NCI-H1417 (cell line): ENCODE data around the gene TUBB4B.
A peak's percentile ranks its signal among the peaks of the same experiment; 100 is the strongest.

Source experiments
- DNase-seq, 3 experiments: peaks; one replicate each; lab custom pipeline; 2025; lab: John Stamatoyannopoulos, UW

Gene TUBB4B

GRCh38 chr9:137251490-137252268 lies 10.6 kb downstream of the TUBB4B start:
- DNase-seq: no peak

GRCh38 chr9:137252555-137253506 lies 11.7 kb downstream of the TUBB4B start:
- peak; percentile 13 to 31 (median 30) for DNase-seq

GRCh38 chr9:137253717-137254623 lies 12.9 kb downstream of the TUBB4B start:
- peak in 2 of 3 experiments; percentile 54 to 60 for DNase-seq

- DNase-seq: peak; percentile 85 to 95 (median 94)
Measured at GRCh38 chr9:137254624-137255447, 13.7 kb downstream of the TUBB4B start, which contains the start of gene NELFB. Gene NELFB (plus strand): TSS chr9:137255327.

GRCh38 chr9:137255448-137256114 lies 14.5 kb downstream of the TUBB4B start:
- DNase-seq: peak in 1 of 3 experiments; percentile 80

- DNase-seq: no peak
Measured at GRCh38 chr9:137256362-137256761, 15.3 kb downstream of the TUBB4B start.

- DNase-seq: no peak
Measured at GRCh38 chr9:137256856-137257255, 15.8 kb downstream of the TUBB4B start.

GRCh38 chr9:137262173-137262908 lies 21.3 kb downstream of the TUBB4B start:
- peak in 2 of 3 experiments; percentile 17 to 53 for DNase-seq

GRCh38 chr9:137262909-137263285 lies 21.8 kb downstream of the TUBB4B start:
- DNase-seq: no peak

GRCh38 chr9:137263506-137263905 lies 22.4 kb downstream of the TUBB4B start:
- DNase-seq: no peak

GRCh38 chr9:137264067-137264466 lies 23.0 kb downstream of the TUBB4B start:
- no peak for DNase-seq

- no peak for DNase-seq
Measured at GRCh38 chr9:137265496-137266161, 24.5 kb downstream of the TUBB4B start.

GRCh38 chr9:137266162-137266527 lies 25.1 kb downstream of the TUBB4B start:
- DNase-seq: no peak

- no peak for DNase-seq
Measured at GRCh38 chr9:137266585-137267453, 25.7 kb downstream of the TUBB4B start.

GRCh38 chr9:137267933-137268355 lies 26.9 kb downstream of the TUBB4B start:
- DNase-seq: no peak

GRCh38 chr9:137268538-137269201 lies 27.6 kb downstream of the TUBB4B start:
- no peak for DNase-seq

GRCh38 chr9:137269231-137269772 lies 28.2 kb downstream of the TUBB4B start:
- no peak for DNase-seq
